Stimulated activated CD4-positive, alpha-beta T cell treated with anti-CD3 and anti-CD28 coated beads, Interleukin-4, amount 100 ng/mL, for 24 hours (primary cell): ENCODE data around the gene LGMN.

ENCODE experiments used
- DNase-seq: peaks from one replicate; pipeline ENCODE4 v3.0.0-alpha.2; 2020

LGMN gene

GRCh38 chr14:92759679-92760523 lies 11.5 kb upstream of the LGMN start:
- no peak for DNase-seq

GRCh38 chr14:92759300-92759678 lies 10.9 kb upstream of the LGMN start:
- DNase-seq, result peak; percentile 19

GRCh38 chr14:92756446-92756845 lies 8.0 kb upstream of the LGMN start:
- no peak for DNase-seq

GRCh38 chr14:92755495-92755894 lies 7.1 kb upstream of the LGMN start:
- no peak for DNase-seq

- DNase-seq, result no peak
Measured at GRCh38 chr14:92754966-92755365, 6.5 kb upstream of the LGMN start.

- no peak for DNase-seq
Measured at GRCh38 chr14:92753250-92753649, 4.8 kb upstream of the LGMN start.

GRCh38 chr14:92751819-92752218 lies 3.4 kb upstream of the LGMN start:
- no peak for DNase-seq

- DNase-seq, result no peak
Measured at GRCh38 chr14:92750994-92751400, 2.6 kb upstream of the LGMN start.

GRCh38 chr14:92750222-92750728 lies 1.8 kb upstream of the LGMN start:
- DNase-seq, result peak; percentile 45

- DNase-seq, result no peak
Measured at GRCh38 chr14:92747701-92748258, 647 bp downstream of the LGMN start.

GRCh38 chr14:92744198-92744597 lies 4.2 kb downstream of the LGMN start:
- no peak for DNase-seq

- DNase-seq, result no peak
Measured at GRCh38 chr14:92740440-92740839, 8.0 kb downstream of the LGMN start.

- DNase-seq, result no peak
Measured at GRCh38 chr14:92737619-92738188, 10.7 kb downstream of the LGMN start.

GRCh38 chr14:92737206-92737605 lies 11.2 kb downstream of the LGMN start:
- DNase-seq, result no peak

GRCh38 chr14:92735344-92735743 lies 13.1 kb downstream of the LGMN start:
- DNase-seq, result no peak

GRCh38 chr14:92734618-92735017 lies 13.8 kb downstream of the LGMN start:
- no peak for DNase-seq

GRCh38 chr14:92733007-92733406 lies 15.4 kb downstream of the LGMN start:
- no peak for DNase-seq

GRCh38 chr14:92731622-92732115 lies 16.8 kb downstream of the LGMN start:
- DNase-seq, result no peak

- peak; percentile 27 for DNase-seq
Measured at GRCh38 chr14:92729634-92730358, 18.6 kb downstream of the LGMN start.

GRCh38 chr14:92728759-92729364 lies 19.6 kb downstream of the LGMN start:
- DNase-seq, result peak; percentile 35

GRCh38 chr14:92726933-92727262 lies 21.5 kb downstream of the LGMN start:
- DNase-seq, result no peak

- DNase-seq, result peak; percentile 26
Measured at GRCh38 chr14:92726135-92726932, 22.1 kb downstream of the LGMN start.
